ENCODE data around the gene CCDC136.

- no peak for TF ChIP-seq CTCF (IDR thresholded peaks at IDR 0.05)
- TF ChIP-seq POLR2A (IDR thresholded peaks at IDR 0.05; ENCODE audit: low read depth): no peak
- TF ChIP-seq POLR2AphosphoS5 (IDR thresholded peaks at IDR 0.05): no peak
Observed at GRCh38 chr7:128867241-128867640, 75.5 kb downstream of the CCDC136 start.

All from esophagus muscularis mucosa (tissue), 3 donors.